ENCODE results near the gene NCOA1. TPM values are rescaled to one million over a fixed set of nuclear protein-coding genes. Genes with fewer than 3 reads are reported as not detected.
A peak's percentile ranks its signal among the peaks of the same experiment; 100 is the strongest.

NCOA1 gene
- total RNA-seq, 1 experiment from 2014 or later: 2.4 TPM

DNA sequence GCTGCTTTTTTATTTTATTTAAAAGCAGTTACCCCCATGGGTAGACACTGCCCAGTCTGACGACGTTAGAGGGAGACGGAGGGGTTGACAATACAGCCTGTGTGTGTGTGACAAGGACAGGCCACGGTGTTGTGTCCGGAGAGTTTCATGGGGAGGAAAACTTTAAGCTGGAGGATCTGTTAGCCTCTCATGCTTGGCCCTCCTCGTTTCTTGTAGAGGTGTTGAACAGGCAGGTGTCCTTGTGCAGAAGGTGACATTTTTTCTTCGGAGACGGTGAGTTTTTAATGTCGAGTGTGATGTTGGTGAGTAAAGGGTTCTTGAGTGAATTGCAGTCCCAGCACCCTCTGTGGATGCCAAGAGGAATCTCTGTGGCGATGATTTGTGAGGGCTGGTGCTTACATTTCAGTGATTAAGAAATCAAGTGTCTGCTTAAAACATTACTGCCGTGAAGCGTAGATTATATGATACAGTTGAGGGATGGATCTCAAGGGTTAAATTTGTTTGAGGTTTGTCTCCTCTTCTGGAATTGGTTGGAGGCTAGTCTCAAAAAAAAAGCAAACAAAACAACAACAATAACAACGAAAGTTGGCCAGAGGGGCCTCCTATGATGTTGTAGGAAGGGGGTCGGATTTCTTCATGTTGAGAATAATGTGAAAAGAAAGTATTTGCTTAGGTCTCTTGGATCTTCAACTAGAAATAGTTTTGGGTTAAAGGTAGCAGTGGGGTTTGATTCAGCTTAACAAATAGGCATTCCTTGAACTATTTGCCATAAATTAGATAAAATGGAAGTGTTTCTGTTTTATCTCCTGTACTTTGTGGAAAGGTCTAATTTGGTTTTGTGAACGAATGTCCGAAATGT lies 1.6 kb downstream of the NCOA1 start:
- Histone ChIP-seq H3K36me3 (no peaks in the 10 kb centered on the region), H3K4me3 (peak overlapping the region; percentile 64), H3K27me3 (no peaks in the 10 kb centered on the region), H3K9me3 (no peaks in the 10 kb centered on the region)
- DNase-seq: no peak

DNA sequence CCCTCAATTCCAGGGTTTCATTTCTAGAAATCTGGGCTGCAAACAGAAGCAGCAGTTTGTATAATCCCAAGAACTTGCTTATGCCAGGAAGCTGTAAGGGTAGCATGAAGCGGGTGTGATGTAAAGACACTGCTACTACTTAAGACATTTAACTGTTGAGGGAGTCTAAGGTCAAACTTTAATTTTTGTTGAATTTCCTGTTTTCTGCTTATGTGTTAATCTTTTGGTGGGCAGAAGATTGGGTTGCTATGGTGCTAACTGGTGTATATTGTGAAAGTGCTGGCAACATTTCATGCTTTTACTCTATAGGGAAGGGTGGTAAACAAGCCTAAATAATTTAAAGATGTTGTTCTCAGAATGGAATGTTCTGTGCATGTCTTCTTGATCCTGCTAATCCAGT lies 2.7 kb downstream of the NCOA1 start:
- Histone ChIP-seq H3K36me3 (no peaks in the 10 kb centered on the region), H3K27me3 (no peaks in the 10 kb centered on the region), H3K4me3 (no peak overlapping the region), H3K9me3 (no peaks in the 10 kb centered on the region)
- no peak for DNase-seq

DNA sequence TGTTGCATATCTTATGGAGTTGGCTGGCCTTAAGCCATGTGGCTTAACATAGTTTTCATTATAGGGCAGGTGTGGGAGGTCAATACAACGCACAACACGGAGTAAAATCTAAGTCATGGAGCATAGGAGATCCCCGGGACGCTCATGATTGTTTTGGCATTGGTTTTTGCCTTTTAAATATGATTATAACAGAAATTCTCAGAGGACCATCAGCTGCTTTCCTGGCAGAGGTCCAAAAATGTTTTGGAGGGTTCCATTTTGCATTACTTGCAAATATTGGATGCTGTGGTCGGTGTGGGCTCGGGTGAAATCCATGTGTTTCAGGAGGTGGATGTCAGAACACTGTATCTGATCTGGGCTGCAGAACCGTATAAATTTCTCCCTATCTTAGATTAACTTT lies 3.4 kb downstream of the NCOA1 start:
- H3K27me3 ChIP-seq: no peaks in the 10 kb centered on the region
- no peaks in the 10 kb centered on the region for H3K36me3 ChIP-seq
- DNase-seq: no peak

DNA sequence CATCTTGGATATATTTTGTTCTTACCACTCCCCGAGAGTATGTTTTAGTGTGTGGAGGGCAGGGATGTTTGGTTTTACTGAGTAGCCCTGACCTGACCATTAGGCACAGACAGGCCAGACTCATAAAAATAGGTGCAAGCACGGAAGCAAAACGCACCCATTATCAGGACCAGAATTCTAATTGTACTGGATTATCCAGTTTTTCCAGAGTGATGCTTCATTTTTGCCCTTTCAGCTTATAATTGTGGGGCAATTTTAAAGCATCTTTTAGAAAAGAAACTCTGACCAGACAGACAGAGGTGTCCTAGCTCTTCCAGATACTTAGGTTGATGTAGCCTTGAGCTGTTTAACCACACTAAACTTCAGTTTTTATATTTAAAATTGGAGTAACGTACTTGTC lies 4.4 kb downstream of the NCOA1 start:
- Histone ChIP-seq H3K36me3 (no peaks in the 10 kb centered on the region), H3K27me3 (no peaks in the 10 kb centered on the region), H3K4me3 (no peak overlapping the region), H3K9me3 (no peaks in the 10 kb centered on the region)
- no peak for DNase-seq

More for the DNA sequence above, 3.4 kb downstream of the NCOA1 start:
- H3K9me3 ChIP-seq: no peaks in the 10 kb centered on the region
- no peak overlapping the region for H3K4me3 ChIP-seq

DNA sequence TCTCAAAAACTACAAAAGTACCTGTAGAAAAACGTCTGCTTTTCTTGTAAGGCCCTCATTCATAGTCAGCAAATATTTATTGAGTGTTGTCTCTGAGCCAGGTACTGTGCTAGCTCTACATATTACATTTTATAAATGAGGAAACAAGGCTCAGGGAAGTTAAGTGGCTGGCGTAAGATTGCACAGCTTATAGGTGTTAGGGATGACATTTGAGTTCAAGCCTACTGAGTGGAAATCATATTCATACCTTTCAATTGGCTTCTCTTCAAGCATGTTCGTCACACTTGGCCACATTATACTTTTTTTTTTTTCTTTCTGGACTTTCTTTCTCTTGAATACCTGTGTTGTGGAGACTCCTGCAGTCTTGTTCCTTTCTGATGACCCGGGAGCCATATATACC lies 5.9 kb downstream of the NCOA1 start:
- DNase-seq: no peak
- H3K36me3 ChIP-seq: no peaks in the 10 kb centered on the region
- H3K4me3 ChIP-seq: no peak overlapping the region
- H3K9me3 ChIP-seq: no peaks in the 10 kb centered on the region
- no peaks in the 10 kb centered on the region for H3K27me3 ChIP-seq

DNA sequence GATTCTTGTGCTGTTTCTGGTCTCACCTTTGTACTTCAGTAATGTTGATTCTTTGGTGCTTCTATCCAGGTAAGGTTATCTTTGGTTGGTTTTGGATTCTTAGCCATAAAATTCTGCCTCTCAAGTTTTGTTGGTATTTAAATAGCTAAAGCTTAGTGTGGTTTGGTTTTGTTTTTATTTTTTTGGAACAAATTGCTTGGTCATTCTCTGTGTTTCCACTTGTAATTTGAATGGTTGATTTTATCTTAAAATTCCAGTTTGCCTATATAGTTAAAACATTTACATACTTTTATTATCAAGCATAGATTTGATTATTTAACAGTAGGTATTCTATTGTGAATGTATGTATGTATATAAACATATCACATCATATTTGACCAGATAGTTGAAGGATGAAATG lies 6.6 kb downstream of the NCOA1 start:
- Histone ChIP-seq H3K9me3 (no peaks in the 10 kb centered on the region), H3K4me3 (no peak overlapping the region), H3K27me3 (no peaks in the 10 kb centered on the region), H3K36me3 (no peaks in the 10 kb centered on the region)
- no peak for DNase-seq

DNA sequence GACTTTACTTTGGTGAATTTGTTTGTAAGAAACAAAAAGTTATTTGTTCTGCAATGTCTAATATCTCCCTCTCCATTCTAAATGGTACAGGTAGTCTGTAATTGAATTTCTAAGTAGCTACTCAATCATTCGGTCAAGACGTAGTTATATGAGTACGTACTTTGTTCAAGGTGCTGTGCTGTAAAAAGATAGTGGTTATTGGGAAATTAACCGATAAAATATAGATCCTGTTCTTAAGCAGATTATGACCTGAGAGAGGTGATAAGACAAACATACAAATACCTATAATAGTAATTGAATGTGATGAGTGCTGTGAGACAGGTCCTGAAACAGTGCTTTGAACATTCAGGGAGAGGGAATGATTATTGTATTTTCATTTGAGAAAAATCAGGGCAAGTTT lies 7.1 kb downstream of the NCOA1 start:
- Histone ChIP-seq H3K36me3 (no peaks in the 10 kb centered on the region), H3K4me3 (no peak overlapping the region), H3K9me3 (no peaks in the 10 kb centered on the region), H3K27me3 (no peaks in the 10 kb centered on the region)
- DNase-seq: no peak

DNA sequence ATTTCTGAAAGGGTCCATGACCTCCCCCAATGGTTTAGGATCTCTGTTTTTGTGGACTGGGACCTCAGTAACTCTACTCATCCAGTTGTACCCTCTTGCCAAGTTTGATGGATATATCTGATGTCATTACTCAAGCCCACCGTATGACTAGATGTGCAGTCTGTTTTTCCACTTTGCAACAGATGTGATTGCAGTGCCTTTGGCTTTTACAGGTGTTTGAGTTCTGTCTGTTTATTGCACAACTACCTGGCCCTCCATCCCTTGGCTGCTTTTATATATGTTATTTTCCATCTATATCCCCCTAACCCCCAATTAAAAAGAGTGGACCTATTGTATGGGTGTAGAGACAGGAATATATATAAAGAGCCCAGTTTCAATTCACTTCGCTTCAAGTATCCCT lies 10.8 kb downstream of the NCOA1 start:
- DNase-seq: no peak
- no peaks in the 10 kb centered on the region for H3K36me3 ChIP-seq
- no peak overlapping the region for H3K4me3 ChIP-seq
- no peaks in the 10 kb centered on the region for H3K9me3 ChIP-seq
- H3K27me3 ChIP-seq: no peaks in the 10 kb centered on the region

DNA sequence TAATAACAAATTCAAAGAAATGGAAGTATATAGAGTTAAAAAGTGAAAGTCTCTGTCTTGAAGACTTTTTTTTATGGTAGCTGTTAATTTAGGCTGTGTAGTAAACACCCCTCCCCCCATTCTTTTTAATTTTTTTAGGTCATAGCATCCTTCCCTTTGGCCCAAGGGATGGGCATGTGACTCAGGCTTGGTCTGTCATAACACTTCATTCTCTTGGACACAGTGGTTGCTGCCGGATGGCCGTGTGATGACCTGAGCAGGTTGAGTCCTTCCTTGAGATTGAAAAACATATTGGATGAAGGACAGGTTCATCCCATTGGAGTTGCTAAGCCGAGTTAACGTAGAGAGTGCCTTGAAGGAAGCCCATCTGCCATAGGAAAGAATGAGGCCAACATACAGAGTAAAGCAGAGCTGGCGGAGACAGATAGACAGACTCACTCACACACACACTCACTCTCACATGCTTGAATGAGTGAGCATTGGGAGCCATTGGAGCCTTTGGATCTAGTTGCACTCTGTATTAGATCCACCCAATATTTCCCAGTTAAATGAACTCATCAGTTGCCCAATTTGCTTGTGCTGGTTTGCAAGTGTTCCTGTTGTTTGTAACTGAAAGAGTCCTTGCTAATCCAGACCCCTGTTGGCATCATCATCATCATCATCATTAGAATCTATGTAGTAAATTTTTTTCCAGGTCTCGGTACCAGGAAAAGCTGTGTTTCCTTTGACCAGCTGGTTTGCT lies 14.7 kb downstream of the NCOA1 start:
- no peak overlapping the region for H3K4me3 ChIP-seq
- no peaks in the 10 kb centered on the region for H3K36me3 ChIP-seq
- no peak for DNase-seq
- no peaks in the 10 kb centered on the region for H3K9me3 ChIP-seq
- H3K27me3 ChIP-seq: no peaks in the 10 kb centered on the region

DNA sequence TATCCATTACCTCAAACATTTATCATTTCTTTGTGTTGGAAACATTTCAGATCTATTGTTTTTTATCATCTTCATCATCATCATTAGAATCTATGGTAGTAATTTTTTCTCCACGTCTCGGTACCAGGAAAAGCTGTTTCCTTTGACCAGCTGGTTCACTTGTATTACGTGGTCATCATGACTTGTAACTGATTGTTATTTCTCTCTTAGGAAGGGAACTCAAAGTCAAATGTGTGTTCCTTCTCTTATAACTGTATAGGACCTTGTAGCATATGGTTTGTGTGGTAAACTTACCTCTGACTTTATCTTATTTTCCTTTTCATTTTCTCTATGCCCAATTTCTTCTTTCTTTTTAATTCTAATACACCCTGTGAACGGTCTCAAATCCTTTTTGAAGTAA lies 16.5 kb downstream of the NCOA1 start:
- no peaks in the 10 kb centered on the region for H3K27me3 ChIP-seq
- no peak overlapping the region for H3K4me3 ChIP-seq
- no peak for DNase-seq
- no peaks in the 10 kb centered on the region for H3K36me3 ChIP-seq
- no peaks in the 10 kb centered on the region for H3K9me3 ChIP-seq

DNA sequence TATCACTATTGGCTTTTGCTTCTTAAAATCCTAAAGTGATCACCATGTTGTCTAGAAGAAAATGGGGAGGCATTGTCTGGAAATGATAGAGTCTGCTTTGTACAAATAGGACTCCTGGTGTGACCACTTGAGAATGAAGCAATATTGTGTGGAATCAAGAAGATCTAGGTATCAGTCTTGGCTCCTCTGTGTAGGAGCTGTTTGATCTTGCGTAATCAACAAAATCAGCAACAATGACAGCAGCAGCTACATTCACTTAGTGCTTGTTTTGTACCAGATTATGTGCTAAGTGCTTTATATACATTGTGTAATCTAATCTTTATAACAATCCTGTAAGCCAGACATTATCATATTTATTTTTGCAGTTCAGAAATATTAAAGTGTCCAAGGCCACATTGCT lies 17.8 kb downstream of the NCOA1 start:
- no peak overlapping the region for H3K4me3 ChIP-seq
- no peak for DNase-seq
- H3K36me3 ChIP-seq: no peaks in the 10 kb centered on the region
- no peaks in the 10 kb centered on the region for H3K27me3 ChIP-seq
- no peaks in the 10 kb centered on the region for H3K9me3 ChIP-seq

DNA sequence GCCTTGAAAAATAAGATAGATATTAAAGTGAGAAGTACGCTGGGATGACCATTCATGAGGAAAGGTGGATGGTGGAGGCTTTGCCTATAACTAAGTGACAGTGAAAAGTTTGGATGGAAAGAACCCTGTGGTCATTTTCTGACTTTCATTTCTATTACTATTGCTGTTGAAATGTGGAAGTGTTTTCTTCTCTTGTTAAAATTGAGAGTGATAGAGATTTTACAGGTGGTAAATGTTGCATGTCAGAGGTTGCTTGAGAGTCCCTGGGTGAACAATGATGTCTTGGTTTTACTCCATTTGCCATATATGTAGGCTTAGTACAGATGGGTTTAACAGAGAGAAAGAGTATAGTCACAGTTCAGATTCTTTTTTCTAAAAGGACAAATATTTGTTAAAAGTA lies 18.4 kb downstream of the NCOA1 start:
- no peak for DNase-seq
- Histone ChIP-seq H3K9me3 (no peaks in the 10 kb centered on the region), H3K36me3 (no peaks in the 10 kb centered on the region), H3K4me3 (no peak overlapping the region), H3K27me3 (no peaks in the 10 kb centered on the region)

DNA sequence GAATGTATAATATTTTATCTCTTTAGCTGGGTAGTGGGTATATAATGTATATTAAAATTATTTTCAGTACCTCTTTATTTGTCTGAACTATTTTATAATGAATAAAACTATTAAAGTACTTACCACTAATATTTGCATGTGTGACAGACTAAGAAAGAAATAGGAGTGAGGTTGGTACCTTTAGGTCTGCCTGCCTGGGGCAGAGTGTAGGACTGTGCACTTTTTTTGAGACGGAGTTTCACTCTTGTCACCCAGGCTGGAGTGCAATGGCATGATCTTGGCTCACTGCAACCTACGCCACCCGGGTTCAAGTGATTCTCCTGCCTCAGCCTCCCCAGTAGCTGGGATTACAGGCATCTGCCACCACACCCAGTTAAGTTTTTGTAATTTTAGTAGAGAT lies 18.8 kb downstream of the NCOA1 start:
- Histone ChIP-seq H3K27me3 (no peaks in the 10 kb centered on the region), H3K4me3 (no peak overlapping the region), H3K9me3 (no peaks in the 10 kb centered on the region), H3K36me3 (no peaks in the 10 kb centered on the region)
- DNase-seq: no peak

DNA sequence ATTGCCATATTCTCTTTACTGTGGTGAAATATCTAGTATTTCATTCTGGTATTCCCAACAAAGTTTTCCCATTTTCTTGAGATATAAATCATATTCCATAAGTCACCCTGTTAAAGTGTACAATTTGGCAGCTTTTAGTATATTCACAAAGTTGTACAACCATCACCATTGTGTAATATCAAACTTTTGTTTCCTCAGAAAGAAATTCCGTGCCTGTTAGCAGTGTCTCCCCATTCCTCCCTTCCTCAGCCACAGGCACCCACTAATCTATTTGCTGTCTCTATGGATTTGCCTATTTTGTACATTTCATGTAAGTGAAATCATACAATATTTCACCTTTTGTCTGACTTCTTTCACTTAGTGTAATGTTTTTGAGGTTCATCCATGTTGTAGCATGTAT lies 19.7 kb downstream of the NCOA1 start:
- no peak for DNase-seq
- H3K27me3 ChIP-seq: no peaks in the 10 kb centered on the region
- H3K9me3 ChIP-seq: no peaks in the 10 kb centered on the region
- H3K36me3 ChIP-seq: no peaks in the 10 kb centered on the region
- H3K4me3 ChIP-seq: no peak overlapping the region

DNA sequence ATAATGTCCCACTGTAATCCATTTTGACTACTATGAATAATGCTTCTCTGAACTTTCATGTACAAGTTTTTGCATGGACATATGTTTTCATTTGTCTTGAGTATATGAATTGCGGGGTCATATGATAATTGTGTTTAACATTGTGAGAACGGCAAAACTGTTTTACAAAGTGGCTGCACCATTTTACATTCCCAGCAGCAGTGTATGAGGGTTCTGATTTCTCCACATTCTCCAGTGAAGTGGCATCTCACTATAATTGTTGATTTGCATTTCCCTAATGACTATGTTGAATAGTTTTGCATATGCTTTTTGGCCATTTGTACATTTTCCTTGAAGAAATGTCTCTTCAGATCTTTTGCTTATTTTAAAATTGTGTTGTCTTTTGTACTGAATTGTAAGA lies 20.1 kb downstream of the NCOA1 start:
- Histone ChIP-seq H3K9me3 (no peaks in the 10 kb centered on the region), H3K36me3 (no peaks in the 10 kb centered on the region), H3K4me3 (no peak overlapping the region), H3K27me3 (no peaks in the 10 kb centered on the region)
- no peak for DNase-seq

DNA sequence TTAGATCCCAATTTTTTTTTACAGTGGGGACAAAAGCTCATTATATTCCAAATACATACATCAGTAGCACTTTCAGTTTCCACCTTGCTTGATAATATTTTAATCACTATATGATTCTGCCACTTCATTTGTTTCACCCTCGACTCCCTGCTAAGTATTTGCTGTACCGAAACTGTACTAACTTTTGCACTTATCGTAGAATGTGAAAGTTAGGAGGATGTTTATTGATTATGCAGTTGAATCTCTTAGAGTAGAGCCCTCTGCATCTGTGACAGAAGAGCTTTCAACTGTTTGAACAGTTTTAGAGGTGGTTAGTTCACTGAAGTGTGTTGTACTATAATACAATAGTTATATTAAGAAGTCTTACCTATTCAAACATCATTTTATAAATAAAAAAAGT lies 20.8 kb downstream of the NCOA1 start:
- H3K36me3 ChIP-seq: no peaks in the 10 kb centered on the region
- no peaks in the 10 kb centered on the region for H3K27me3 ChIP-seq
- H3K4me3 ChIP-seq: no peak overlapping the region
- no peaks in the 10 kb centered on the region for H3K9me3 ChIP-seq
- no peak for DNase-seq

DNA sequence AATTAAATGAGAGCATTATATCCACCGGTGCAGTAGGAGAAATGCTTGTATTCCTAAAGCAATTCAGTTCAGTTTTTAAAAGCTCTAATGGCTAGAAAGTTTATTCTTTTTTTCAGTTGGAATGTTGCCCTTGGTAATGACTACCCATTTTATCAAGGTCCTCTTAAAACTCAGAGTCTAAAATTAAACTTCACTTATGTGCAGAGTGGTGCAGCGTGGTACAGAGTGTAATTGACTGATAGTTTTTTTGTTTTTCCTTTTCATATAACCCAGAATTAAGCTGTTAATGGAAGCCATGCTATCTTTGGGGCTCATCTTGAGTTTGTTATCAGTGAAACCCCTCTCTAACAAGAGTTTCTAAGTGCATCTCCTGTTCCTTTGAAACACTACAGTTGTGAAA lies 21.4 kb downstream of the NCOA1 start:
- no peaks in the 10 kb centered on the region for H3K27me3 ChIP-seq
- no peak for DNase-seq

DNA sequence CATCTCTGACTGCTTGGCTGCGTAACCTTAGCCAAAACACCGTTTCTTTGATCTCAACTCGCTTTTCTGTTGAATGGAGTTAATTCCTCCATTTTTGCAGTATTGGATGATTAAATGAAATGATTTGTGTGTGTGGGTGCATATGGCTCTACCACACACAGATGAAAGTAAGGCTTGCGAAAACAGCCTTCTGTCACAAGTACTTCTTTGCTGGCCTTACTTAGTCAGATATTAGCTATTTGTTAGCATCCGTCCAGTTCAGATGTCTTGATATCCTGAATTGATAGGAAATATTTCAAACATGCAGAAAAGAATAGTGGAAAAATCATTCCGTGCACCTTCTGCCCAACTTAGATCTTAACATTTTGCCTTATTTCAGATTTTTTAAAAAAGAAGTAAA lies 21.8 kb downstream of the NCOA1 start:
- Histone ChIP-seq H3K9me3 (no peaks in the 10 kb centered on the region), H3K27me3 (no peaks in the 10 kb centered on the region), H3K4me3 (no peak overlapping the region), H3K36me3 (no peaks in the 10 kb centered on the region)
- DNase-seq: no peak

More for the DNA sequence above, 21.4 kb downstream of the NCOA1 start:
- no peaks in the 10 kb centered on the region for H3K9me3 ChIP-seq
- H3K4me3 ChIP-seq: no peak overlapping the region
- H3K36me3 ChIP-seq: no peaks in the 10 kb centered on the region

Measured in MG63 (cell line).